CD4-positive, alpha-beta T cell treated with Interferon gamma for 1 hour (primary cell): ENCODE measurements around the gene CCL24.
"Not testable (repeated sequence)": the region's sequence is repeated elsewhere in the genome, so short reads cannot be mapped to it uniquely, and the experiment has no call there.

ENCODE experiments used
- DNase-seq: peaks from one replicate; pipeline ENCODE4 v3.0.0-alpha.2; 2020

Gene CCL24, protein sequence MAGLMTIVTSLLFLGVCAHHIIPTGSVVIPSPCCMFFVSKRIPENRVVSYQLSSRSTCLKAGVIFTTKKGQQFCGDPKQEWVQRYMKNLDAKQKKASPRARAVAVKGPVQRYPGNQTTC

DNA sequence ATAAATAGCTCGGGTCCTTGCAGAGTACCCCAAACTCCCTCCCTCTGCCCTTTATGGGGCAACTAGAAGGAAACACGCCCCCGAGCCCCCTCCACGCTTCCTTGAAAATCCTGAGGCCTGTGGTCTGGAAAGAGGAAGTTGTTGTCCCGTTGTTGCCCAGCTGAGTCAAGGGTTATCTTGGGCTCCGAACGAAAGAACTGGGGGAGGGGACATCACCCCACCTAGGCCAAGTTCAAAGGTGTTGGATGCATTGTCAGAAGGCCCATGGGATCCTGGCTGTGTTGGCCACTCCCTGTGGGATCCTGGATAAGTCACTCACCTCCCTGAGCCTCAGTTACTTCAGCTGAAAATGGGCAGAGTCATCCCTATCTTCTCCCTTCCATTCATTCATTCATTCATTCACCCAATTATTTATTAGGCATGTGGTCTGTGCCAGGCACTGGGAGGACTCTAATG, at the start of gene CCL24:
Gene CCL24 (minus strand): TSS at position 26 of the 456 bp plus-strand sequence. CDS start 91 bp downstream, outside the sequence.
- no peak for DNase-seq

DNA sequence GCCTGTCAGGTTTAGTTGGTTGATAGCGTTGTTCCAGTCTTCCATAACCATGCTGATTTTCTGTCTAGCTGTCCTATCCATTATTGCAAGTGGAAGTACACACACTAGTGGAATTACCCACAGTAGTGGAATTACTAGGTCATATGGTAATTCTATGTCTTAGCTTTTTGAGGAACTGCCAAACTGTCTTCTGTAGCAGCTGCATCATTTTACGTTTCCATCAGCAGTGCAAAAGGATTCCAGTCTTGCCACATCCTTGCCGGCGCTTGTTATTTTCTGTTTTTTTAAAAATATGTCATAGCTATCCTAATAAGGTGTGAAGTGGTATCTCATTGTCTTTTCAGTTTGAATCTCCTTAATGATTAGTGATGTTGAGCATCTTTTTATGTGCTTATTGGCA, 48.0 kb upstream of the CCL24 start:
- peak; percentile 46 for DNase-seq

DNA sequence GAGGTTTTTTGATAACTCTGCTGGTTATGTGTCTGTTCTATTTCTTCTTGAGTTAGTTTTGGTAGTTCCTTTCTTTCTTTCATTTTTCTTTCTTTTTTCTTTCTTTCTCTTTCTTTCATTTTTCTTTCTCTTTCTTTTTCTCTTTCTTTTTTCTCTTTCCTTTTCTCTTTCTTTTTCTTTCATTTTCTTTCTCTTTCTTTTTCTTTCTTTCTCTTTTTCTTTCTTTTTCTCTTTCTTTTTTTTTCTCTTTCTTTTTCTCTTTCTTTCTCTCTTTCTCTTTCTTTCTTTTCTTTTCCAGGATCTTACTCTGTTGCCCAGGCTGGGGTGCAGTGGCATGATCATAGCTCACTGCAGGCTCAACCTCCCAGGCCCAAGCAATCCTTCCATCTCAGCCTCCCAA, 44.8 kb upstream of the CCL24 start:
- no peak for DNase-seq

DNA sequence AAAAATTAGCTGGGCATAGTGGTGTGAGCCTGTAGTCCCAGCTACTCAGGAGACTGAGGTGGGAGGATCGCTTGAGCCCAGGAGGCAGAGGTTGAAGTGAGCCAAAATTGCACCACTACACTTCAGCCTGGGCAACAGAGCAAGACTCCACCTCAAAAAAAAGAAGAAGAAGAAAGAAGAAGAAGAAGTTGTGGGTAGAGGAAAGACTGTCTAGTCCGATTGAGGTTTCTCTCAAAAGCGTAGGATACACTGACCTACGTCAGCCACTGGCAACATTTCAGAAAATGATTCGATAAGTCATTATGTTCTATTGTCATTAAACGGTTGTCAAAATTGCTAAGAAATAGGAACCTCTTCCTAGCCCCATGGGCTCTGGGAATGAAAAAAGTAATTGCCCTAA, 42.9 kb upstream of the CCL24 start:
- peak; percentile 30 for DNase-seq

DNA sequence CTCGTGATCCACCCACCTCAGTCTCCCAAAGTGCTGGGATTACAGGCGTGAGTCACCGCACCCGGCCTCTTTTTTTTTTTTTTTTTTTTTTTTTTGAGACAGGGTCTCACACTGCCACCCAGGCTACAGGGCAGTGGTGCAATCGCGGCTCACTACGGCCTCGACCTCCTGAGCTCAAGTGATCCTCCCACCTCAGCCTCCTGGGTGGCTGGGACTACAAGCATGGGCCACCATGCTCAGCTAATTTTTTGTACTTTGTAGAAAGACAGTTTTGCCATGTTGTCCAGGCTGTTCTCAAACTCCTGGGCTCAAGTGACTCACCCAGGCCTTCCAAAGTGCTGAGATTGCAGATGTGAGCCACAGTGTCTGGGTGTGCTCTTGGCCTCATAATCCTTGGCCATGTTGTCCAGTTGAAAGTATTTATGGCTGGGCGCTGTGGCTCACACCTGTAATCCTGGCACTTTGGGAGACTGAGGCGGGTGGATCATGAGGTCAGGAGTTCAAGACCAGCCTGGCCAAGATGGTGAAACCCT, 41.3 kb upstream of the CCL24 start:
- not testable (repeated sequence) for DNase-seq

DNA sequence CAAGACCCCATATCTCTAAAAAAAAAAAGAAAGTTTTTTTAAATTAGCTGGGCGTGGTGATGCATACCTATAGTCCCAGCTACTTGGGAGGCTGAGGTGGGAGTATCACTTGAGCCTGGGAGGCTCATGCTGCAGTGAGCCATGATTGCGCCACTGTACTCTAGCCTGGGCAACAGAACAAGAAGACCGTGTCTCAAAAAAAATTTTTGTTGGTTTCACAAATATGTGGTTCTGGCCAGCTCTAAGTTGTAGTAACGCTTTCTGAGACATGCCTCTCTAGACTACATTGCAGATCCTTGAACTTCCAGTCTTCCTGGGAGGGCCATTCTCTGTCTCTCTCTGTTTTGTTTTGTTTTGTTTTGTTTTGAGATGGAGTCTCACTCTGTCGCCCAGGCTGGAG, 40.6 kb upstream of the CCL24 start:
- no peak for DNase-seq

DNA sequence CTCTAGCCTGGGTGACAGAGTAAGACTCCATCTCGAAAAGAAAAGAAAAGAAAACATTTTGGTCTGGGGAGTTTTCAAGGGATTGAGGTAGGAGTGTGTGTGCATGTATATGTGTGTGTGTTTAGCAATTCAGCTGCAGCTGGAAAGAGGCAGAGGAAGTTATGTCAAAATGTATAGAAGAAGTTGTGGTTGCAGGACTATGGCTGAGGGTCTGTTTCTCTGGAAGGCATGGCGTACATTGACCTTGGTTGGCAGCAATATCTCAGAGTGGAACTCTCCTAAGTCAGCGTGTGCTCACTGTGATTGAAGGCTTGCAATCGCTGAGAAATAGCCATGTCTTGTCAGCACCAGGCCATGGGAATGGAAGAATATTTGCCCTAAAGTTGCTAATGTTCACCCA, 36.6 kb upstream of the CCL24 start:
- DNase-seq: no peak

DNA sequence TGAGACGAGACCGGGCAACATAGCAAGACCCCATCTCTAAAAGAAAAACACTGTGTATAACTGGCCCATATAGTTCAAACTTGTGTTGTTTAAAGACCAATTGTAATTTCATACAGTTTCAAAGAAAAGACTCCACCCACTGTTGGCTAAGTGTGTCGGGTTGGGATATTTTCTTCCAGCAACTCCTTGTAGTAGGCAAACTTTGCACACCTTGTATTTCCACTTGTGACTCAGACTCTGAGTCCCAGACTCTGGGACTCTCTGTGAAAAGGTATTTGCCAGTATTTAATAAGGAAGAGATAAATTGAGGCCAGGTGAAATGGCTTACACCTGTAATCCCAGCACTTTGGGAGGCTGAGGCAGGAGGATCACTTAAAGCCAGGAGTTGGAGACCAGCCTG, 36.0 kb upstream of the CCL24 start:
- DNase-seq: no peak

DNA sequence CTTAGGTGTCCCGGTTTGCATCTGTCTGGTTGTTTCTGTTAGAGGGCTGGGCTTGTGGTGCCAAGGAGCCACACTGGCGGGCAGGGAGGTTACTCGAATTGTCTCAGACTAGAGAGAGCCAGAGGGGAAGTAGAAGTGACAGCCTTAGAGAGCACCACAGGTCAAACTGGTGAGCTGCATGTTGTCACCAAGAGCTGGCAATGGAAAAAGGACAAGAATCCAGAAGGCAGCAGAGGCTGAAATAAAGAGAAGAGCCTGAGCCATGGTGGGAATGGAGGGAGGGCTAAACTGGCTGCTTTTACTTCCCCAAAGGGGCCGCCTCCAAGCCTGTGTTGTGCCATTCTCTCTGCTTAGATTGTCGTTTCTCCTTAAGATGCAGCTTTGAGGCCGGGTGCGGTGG, 34.1 kb upstream of the CCL24 start:
- DNase-seq: peak; percentile 12

DNA sequence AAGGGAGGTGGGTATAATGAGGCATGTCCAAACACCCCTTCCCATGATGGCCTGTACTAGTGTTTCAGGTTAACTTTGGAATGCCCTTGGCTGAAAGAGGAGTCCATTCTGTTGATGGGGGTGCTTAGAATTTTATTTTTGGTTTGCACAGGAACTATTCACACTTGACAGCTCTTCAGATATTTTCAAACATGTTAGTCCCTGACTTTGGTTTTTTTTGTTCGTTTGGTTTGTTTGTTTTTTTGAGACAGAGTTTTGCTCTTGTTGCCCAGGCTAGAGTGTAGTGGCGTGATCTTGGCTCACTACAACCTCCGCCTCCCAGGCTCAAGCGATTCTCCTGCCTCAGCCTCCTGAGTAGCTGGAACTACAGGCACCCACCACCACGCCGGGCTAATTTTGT, 31.5 kb upstream of the CCL24 start:
- not testable (repeated sequence) for DNase-seq

DNA sequence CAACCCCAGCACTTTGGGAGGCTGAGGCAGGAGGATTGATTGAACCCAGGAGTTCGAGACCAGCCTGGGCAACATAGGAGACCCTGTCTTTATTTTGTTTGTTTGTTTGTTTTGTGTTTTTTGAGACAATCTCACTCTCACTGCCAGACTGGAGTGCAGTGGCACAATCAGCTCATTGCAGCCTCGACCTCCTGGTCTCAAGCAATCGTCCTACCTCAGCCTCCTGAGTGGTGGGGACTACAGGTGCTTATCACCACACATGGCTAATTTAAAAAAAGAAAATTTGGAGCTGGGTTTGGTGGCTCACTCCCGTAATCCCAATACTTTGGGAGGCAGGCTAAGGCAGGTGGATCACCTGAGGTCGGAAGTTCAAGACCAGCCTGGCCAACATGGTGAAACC, 30.6 kb upstream of the CCL24 start:
- DNase-seq: no peak

DNA sequence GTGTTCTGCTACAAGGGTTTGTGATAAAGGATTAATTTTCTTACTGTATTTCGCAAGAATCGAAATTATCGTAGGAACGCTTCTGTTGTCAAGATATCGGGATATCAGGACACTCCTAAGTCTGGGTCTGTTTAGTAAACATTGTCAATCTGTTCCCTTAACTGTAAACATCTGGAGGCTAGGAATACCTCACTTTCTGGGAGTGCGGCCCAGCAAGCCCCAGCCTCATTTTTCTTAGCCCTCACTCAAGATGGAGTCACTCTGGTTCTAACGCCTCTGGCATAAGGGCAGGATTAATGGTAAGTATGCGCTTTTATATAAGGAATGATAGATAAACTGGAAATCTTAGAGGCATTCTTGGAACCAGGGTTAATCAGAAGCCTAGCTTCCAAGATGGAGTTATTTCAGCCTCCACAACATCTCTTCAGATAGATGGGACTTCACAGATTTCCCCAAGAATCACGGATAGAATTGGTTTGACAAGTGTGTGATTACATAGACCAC, 30.1 kb upstream of the CCL24 start:
- no peak for DNase-seq

DNA sequence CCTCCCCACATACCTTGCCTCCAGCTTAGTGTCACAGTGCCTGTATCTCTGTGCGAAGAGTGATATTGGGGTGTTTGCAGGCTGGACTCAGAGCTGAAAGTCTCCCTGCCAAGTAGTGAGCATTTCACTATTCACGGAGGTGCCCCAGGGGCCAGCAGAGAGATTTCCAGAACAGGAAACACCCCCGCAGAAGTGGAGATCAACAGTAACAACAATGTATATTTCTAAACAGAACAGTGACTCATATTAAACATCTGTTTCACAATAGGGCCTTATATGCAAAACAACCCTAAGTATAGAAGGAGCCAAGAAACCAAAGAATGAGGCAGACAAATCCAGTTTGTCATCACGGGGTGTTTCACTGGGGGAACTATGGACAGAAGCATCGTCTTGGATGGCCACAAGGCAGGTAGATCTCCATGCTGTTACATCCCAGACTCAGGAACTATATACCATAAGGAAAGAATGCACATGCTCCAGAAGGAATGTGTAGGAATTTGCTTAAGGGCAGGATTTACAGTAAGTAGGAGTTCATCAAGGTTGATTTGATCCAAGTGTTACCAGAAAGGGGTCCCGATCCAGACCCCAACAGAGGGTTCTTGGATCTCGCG, 29.3 kb upstream of the CCL24 start:
- peak; percentile 31 for DNase-seq

DNA sequence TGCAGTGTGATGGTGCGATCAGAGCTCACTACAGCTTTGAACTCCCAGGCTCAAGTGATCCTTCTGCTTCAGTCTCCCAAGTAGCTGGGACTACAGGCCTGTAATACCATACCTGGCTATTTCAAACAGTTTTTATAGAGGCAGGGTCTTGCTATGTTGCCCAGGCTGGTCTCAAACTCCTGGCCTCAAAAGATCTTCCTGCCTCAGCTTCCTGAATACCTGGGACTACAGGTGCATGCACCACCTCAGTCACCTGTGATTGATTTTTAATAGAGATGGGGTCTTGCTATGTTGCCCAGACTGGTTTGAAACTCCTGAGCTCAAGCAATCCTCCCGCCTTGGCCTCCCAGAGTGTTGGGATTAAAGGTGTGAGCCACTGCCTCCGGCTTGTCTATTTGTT, 26.4 kb upstream of the CCL24 start:
- DNase-seq: no peak

DNA sequence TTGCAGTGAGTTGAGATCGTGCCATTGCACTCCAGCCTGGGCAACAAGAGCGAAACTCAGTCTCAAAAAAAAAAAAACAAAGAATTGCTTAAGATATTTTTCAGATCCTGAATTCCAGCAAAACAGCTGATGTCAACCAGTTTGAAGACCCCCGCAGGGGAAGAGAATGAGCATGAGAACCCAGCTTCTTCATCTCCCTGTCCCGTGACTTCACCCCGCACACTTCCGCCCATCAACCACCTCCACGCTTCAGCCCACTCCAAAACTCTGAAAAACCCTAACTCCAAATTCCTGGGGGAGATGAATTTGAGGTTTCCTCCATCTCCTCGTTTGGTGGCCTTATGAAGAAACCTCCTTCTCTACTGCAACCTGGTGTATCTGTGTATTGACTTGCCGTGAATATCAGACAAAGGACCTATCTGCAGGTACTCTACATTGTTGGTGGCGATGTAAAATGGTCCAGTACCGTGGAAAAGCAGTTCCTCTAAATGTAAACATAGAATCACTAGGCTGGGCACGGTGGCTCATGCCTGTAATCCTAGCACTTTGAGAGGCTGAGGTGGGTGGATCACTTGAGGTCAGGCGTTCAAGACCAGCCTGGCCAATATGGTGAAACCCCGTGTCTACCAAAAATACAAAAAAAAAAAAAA, 24.8 kb upstream of the CCL24 start:
- DNase-seq: not testable (repeated sequence)

DNA sequence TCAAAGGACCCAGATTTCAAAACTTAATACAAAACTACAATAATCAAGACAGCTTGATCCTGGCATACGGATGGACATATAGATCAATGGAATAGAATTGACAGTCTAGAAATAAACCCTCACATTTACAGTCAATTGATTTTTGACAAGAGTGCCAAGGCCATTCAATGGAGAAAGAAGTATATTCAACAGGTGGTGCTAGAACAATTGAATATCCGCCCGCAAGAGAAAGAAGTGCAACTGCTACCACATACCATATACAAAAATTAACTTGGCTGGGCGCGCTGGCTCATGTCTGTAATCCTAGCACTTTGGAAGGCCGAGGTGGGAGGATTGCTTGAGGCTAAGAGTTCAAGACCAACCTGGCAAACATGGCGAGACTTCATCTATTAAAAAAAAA, 23.2 kb upstream of the CCL24 start:
- no peak for DNase-seq

DNA sequence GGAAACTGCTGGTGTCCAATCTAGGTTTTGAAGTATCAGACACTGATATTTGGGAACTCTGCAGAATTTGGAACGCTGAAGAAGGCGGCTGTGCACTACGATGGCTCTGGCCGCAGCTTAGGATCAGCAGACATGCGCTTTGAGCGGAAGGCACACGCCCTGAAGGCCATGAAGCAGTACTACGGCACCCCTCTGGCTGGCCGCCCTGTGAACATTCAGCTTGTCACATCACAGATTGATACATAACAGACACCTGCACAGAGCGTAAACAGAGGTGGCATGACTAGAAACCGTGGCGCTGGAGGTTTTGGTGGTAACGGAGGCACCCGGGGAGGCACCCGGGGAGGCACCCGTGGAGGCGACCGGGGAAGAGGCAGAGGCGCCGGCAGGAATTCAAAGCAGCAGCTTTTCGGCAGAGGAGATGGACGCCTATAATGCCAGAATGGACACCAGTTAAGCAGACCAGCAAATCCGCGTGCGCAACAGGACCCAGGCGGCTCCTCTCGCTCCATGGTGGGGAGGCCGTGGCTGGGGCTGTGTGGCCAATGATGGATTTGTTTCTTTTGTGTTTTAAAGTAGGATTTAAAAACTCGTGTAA, 22.2 kb upstream of the CCL24 start:
- no peak for DNase-seq

DNA sequence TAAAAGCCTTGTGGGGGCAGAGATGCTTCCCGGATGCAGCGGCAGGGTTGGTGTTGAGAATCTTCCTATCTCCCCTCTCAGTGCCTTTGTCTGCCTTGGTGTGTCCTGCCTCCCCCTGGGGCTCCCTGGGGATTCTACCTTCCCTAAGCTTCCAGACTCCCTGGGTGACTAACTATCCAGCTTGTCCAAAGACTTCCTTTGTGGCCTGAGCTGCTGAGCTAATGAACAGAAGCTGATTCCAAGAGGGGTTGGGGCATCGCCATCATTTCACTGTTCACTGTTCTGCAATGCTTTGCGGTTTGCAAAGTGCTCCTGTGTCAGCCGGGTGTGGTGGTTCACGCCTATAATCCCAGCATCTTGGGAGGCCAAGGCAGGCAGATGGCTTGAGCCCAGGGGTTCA, 20.1 kb upstream of the CCL24 start:
- DNase-seq: not testable (repeated sequence)

DNA sequence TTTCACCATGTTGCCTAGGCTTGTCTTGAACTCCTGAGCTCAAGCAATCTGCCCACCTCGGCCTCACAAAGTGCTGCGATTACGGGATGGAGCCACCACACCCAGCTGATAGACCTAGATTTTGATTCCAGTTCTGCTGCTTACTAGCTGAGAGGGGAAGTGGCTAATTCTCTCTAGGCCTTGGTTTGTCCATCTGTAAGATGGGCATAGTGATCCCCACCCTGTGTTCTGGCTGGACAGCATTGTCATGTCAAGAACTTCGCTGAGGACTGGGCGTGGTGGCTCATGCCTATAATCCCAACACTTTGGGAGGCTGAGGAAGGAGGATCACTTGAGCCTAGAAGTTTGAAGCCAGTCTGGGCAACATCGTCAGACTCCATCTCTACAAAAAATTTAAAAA, 17.4 kb upstream of the CCL24 start:
- DNase-seq: no peak

DNA sequence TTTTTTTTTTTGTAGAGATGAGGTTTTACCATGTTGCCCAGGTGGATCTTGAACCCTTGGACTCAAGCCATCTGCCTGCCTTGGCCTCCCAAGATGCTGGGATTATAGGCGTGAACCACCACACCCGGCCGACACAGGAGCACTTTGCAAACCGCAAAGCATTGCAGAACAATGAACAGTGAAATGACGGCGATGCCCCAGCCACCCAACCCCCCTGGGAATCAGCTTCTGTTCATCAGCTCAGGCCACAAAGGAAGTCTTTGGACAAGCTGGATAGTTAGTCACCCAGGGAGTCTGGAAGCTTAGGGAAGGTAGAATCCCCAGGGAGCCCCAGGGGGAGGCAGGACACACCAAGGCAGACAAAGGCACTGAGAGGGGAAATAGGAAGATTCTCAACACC, 16.1 kb upstream of the CCL24 start:
- not testable (repeated sequence) for DNase-seq

DNA sequence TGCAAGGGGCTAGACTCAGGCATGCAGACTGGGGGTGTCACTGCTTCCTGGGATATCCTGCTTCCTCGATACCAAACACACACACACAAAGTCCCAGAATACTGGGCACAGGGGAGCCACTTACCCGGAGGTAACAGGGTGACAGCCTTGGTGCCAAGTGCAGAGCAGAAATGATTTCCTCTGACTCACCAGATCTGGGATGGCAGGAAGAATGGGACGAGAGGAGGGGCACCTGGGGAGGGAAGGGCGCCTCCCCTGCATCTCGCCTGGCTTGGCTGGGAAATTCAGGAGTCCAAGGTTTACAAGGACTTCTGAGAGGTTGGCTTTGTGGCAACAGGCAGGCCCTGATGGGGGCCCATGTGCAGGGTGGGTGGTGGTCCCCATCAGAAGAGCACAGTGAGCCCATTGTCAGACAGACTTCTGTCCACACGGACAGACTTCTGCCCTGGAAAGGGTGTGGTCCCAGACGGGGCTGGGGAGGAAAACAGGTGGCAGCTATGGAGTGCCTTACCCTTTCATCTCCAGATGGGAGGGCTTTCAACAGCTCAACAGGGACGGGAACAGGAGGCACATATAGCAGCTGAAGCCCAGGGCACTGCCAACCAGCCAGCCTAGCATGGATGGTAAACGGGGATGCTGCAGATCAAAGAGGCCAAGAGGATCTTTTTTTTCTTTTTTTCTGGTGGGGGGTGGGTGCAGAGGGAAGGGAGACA, 9.7 kb upstream of the CCL24 start:
- no peak for DNase-seq

DNA sequence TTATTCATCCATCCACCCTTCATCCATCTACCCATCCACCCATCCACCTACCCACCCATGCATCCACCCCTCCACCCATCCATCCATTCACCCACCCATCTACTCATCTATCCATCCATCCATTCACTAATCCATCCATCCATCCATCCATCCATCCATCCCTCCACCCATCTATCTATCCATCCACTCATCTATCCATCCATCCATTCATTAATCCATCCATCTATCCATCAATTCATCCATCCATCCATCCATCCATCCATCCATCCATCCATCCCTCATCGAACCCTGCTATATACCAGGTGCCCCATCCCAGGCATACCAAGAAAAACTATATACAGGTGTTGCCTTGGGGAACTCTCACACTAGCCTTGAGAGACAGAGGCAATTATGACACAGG, 7.1 kb upstream of the CCL24 start:
- no peak for DNase-seq

DNA sequence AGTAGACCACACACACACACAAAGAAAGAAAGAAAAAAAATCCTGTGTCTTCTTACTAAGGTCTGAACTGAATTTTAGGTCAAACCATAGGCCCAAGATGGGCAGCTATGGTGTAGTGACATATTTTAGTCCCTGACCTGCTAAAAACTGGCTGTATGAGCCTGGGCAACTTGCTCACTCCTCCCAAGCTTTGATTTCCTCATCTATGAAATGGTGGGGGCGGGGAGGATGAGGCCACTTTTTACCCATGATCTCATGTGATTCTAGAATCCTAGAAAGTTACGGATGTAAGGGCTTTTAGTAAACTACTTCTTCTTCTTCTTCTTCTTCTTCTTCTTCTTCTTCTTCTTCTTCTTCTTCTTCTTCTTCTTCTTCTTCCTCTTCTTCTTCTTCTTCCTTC, 6.1 kb upstream of the CCL24 start:
- DNase-seq: peak; percentile 15
